IPS-18c (cell line): ENCODE measurements around the gene PRKCA.
"Not testable (repeated sequence)": the region's sequence is repeated elsewhere in the genome, so short reads cannot be mapped to it uniquely, and the experiment has no call there.

Source experiments
- H3K4me3 ChIP-seq: 2 replicates; pipeline ENCODE4 v1.7.0; 2013; ENCODE audit warnings: low read depth, mild to moderate bottlenecking, low read length, moderate library complexity; ENCODE audit not compliant: insufficient read depth
- H3K9me3 ChIP-seq: one replicate; pipeline ENCODE4 v1.6.1; 2013; ENCODE audit warnings: mild to moderate bottlenecking, low read length, moderate library complexity; ENCODE audit not compliant: control insufficient read depth, insufficient read depth

The PRKCA gene

GRCh38 chr17:66702106-66702936, 399.9 kb downstream of the PRKCA start:
- H3K4me3 ChIP-seq = no peak overlapping the region
- H3K9me3 ChIP-seq = no peaks in the 10 kb centered on the region

- H3K4me3 ChIP-seq = no peak overlapping the region
These were observed 402.6 kb downstream of the PRKCA start for GRCh38 chr17:66704858-66705520.

GRCh38 chr17:66706851-66707450, 404.5 kb downstream of the PRKCA start:
- H3K9me3 ChIP-seq = no peaks in the 10 kb centered on the region

More at GRCh38 chr17:66704858-66705520, 402.6 kb downstream of the PRKCA start:
- H3K9me3 ChIP-seq = no peaks in the 10 kb centered on the region

GRCh38 chr17:66711401-66711800, 409.0 kb downstream of the PRKCA start:
- H3K4me3 ChIP-seq = no peak overlapping the region
- no peaks in the 10 kb centered on the region for H3K9me3 ChIP-seq

More at GRCh38 chr17:66706851-66707450, 404.5 kb downstream of the PRKCA start:
- no peak overlapping the region for H3K4me3 ChIP-seq

GRCh38 chr17:66711881-66712321, 409.5 kb downstream of the PRKCA start:
- Histone ChIP-seq H3K9me3 (no peaks in the 10 kb centered on the region), H3K4me3 (no peak overlapping the region)

GRCh38 chr17:66712453-66712852, 410.0 kb downstream of the PRKCA start:
- Histone ChIP-seq H3K4me3 (no peak overlapping the region; the same call in 1 of the 2 replicates), H3K9me3 (no peaks in the 10 kb centered on the region)

GRCh38 chr17:66713021-66713532, 410.7 kb downstream of the PRKCA start:
- H3K4me3 ChIP-seq, H3K9me3 ChIP-seq: not testable (repeated sequence)

- H3K4me3 ChIP-seq = no peak overlapping the region
- H3K9me3 ChIP-seq = no peaks in the 10 kb centered on the region
These were observed 411.2 kb downstream of the PRKCA start for GRCh38 chr17:66713533-66714042.

GRCh38 chr17:66714046-66715023, 411.9 kb downstream of the PRKCA start:
- H3K9me3 ChIP-seq = no peaks in the 10 kb centered on the region
- no peak overlapping the region for H3K4me3 ChIP-seq

GRCh38 chr17:66715076-66715675, 412.8 kb downstream of the PRKCA start:
- H3K4me3 ChIP-seq = no peak overlapping the region
- H3K9me3 ChIP-seq = no peaks in the 10 kb centered on the region

- Histone ChIP-seq H3K9me3 (no peaks in the 10 kb centered on the region), H3K4me3 (no peak overlapping the region)
These were observed 413.3 kb downstream of the PRKCA start for GRCh38 chr17:66715745-66716156.

- Histone ChIP-seq H3K4me3 (no peak overlapping the region; the same call in 1 of the 2 replicates), H3K9me3 (no peaks in the 10 kb centered on the region)
These were observed 414.0 kb downstream of the PRKCA start for GRCh38 chr17:66716236-66717026.

- Histone ChIP-seq H3K4me3 (no peak overlapping the region), H3K9me3 (no peaks in the 10 kb centered on the region)
These were observed 415.2 kb downstream of the PRKCA start for GRCh38 chr17:66717641-66718058.

- Histone ChIP-seq H3K9me3 (no peaks in the 10 kb centered on the region), H3K4me3 (no peak overlapping the region)
These were observed 417.6 kb downstream of the PRKCA start for GRCh38 chr17:66720027-66720426.

GRCh38 chr17:66720567-66720966, 418.2 kb downstream of the PRKCA start:
- no peaks in the 10 kb centered on the region for H3K9me3 ChIP-seq

More at GRCh38 chr17:66720567-66720966, 418.2 kb downstream of the PRKCA start:
- no peak overlapping the region for H3K4me3 ChIP-seq
